HG03571 (cell line): ENCODE data around the gene OR5K1.

Source experiments
- ATAC-seq: cut with Tn5 transposase; IDR thresholded peaks from one replicate; pipeline ENCODE4 v1.9.1; 2021; ENCODE audit not compliant: unreplicated experiment

The OR5K1 gene

DNA sequence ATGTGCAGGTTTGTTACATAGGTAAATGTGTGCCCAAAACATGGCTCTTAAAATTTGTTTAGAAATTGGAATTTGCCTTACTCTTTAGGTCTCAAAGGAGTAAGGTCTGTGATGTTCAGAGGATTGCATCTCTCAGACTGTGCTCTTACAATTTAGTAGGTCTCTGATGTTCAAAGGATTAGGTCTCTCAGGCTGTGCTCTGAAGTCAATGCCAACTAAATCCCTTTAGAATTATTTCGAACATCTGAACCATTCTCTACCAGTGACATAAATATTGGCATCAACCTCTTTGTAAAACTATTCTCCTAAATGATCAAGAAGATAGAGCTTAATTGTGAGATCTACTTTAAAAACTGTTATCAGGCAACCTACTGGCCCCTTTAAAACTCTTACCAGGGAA lies at the start of gene OR5K1:
Gene OR5K1 (plus strand): TSS at position 301 of the 400 bp plus-strand sequence. CDS start 6,376 bp downstream, outside the sequence.
- no peak for ATAC-seq

DNA sequence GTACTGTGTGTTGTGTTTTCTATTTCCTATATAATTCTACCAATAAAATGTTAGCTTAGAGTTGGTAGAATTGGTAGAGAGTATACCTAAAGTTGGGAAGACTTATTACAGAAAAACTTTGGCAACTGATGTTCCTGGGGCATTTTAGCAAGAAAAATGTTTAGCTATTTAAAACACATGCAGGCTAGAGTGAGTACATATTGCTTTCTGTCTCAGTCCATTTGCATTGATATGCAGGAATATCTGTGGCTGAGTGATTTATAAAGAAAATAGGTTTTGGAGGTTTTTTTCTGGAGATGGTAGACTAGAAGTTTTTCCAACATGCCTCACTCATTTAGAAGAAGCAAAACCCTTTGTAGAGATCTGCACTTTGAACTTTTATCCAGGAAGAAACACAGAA lies 30.4 kb upstream of the OR5K1 start:
- no peak for ATAC-seq

DNA sequence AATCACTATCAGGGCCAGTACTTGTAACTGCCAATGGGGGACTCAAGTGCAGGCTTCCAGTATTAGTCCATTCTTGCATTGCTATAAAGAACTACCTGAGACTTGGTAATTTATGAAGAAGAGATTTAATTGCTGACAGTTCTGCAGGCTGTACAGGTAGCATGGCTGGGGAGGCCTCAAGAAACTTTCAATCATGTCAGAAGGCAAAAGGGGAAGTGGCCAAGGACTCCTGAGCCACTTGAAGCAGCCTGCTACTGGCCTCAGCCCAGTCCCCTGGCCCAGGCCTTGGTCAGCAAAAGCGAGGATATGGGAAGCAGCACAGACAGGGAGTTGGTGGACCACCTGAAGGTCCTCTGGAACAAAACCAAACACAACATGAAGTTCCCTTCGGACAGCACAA lies 29.2 kb upstream of the OR5K1 start:
- ATAC-seq, result no peak

DNA sequence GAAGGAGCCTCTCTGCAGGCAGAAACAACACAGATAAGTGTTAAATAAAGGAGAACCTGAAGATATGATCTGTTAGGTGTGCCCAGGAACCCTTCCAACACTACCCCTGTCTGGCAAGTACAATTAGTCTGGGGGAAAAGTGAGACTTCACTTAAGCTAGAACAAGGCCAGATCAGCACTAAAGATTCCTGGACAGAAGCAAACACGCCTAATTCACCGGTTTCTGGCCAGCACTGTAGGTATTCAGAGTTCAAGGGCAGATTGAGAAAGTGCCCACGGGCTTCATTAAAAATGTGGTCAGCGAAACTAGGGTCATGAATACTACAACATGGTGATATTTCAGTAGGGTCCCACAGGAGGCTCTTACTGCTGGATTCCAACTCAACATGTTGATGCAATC lies 28.6 kb upstream of the OR5K1 start:
- no peak for ATAC-seq

DNA sequence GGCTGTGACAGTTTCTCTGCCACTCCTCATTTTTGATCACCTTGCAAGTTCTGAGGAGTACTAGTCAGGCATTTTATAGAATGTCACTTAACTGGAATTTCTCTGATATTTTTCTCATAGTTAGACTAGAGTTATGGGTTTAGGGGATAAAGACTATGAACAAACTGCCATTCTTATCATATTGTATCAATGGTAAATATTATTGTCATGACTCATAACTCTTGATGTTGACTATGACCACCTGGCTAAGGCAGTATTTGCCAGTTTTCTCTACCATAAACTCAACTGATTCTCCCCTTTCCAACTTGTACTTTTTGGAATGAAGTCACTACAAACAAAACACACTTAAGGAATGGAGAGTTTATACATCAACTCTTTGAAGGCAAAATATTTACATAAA lies 22.7 kb upstream of the OR5K1 start:
- ATAC-seq, result no peak

DNA sequence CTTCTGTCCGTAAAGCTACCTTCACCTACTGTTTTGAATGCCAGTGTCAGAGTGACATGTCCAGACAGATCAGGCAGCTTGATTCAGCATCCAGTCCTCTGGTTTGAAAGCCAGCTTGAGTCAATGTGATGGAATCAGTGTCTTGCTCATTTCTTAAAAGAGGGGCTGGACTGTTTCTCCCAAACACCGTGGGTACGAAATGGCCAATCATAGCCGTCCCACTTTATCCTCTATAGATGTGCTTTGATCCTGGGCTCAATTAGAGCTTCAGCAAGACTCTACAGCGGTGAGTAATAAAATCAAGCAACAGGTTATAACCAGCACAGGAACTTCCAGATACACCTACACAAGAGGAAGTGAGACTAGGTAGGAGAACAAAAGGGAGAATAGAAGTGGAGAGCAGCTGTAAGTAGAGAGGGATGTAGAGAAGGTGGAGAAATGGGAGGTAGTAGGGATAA lies 17.0 kb upstream of the OR5K1 start:
- ATAC-seq, result peak; percentile 83

DNA sequence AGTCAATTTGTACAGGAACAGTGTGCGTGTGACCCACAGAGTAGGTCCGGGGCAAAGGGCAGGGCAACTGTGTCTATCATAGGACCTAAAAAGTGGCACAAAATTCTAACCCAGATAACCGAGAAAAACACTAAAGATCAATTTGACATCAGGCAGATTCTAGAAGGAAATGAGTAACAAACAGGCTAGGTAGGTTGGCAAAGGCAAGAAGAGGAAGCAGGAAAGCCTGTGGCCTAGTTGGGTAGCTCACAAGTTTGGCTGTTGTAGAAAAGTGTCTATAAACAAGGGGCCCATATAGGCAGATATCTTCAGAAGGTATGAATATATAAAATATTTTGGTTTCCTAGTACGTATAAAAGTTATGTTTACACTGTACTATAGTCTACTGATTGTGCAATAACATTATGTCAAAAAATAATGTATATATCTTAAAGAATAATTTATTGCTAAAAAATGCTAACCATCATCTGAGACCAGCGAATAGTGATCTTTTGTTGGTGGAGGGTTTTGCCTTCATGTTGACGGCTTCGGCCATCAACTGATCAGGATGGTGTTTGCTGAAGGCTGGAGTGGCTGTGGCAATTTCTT lies 13.3 kb upstream of the OR5K1 start:
- no peak for ATAC-seq

DNA sequence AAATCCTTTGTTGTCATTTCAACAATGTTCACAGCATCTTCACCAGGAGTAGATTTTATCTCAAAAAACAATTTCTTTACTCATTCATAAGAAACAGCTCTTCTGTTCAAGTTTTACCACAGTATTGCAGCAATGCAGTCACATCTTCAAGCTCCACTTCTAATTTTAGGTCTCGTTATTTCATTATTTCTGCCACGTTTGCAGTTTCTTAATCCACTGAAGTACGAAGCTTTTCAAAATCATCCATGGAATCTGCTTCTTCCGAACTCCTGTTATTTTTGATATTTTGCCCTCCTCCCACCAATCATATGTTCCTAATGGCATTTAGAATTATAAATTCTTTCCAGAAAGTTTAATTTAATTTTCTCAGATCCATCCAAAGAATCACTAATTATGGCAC lies 12.6 kb upstream of the OR5K1 start:
- ATAC-seq, result no peak

DNA sequence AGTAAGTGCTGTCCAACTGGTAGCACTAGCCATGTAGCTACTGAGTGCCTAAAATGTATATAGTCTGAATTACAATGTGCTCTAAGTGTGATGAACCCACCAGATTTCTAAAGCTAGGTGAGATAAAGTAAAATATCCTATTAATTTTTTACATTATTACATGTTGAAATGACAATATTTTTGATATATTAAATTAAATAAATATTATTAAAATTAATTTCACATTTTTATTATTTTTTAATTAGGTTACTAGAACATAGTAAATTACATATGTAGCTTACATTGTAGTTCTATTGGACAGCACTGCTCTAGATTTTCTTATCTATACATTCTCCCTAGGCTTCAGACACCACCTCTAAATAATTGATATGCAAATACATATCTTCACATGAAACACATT lies 9.2 kb upstream of the OR5K1 start:
- no peak for ATAC-seq

DNA sequence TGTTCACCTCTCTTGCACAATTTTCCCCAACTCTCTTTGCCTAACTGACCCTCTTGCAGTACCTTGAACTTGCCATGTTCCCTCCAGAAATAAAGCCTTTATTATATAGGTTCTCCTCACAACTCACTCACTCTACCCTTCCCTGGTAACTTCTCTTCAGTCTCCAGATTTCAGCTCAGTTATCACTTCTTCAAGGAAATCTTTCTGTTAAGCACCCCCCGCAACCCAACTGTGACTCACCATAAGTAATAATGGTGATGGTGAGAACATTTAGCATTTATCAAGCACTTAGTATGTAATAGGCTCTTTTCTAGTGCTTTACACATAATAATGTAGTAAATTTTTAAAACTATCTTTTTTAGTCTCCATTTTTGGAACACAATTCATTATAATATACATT lies 8.1 kb upstream of the OR5K1 start:
- ATAC-seq, result no peak

DNA sequence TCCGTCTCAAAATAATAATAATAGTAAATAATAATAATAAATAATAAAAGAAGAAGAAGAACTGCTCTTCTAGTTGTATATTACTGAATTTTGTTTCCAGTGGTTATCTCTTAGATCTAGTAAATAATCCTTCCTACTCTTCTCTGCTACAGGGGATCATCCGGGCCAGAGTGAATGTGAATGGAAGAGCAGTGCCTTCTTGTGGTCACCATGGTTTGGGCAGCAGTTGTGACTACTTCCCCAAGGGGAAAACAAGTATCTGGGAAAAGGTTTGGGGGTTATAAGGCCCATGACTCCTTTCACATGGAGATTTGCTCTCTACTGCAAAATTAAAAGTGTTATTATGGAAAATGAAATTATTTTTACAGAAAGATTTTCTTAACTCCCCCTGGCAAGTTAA lies 5.5 kb upstream of the OR5K1 start:
- ATAC-seq, result no peak

DNA sequence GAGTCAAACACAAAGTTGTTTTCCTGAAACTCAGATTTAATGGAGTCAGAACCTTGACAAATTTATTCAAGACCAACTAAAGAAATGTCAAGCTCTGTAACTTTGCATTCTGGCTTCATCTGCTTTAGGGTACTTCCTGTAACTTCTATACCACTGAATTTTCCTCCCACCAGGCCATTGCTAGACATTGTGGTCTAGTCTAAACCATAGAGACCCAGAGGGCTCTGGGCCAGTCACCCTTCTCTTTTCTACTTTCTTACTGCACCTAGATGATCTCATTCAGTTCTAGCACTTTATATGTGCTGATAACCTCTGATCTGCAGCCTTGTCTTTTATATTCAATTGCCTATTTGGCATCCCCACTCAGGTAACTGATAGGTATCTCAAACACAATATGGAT lies 2.8 kb upstream of the OR5K1 start:
- no peak for ATAC-seq

DNA sequence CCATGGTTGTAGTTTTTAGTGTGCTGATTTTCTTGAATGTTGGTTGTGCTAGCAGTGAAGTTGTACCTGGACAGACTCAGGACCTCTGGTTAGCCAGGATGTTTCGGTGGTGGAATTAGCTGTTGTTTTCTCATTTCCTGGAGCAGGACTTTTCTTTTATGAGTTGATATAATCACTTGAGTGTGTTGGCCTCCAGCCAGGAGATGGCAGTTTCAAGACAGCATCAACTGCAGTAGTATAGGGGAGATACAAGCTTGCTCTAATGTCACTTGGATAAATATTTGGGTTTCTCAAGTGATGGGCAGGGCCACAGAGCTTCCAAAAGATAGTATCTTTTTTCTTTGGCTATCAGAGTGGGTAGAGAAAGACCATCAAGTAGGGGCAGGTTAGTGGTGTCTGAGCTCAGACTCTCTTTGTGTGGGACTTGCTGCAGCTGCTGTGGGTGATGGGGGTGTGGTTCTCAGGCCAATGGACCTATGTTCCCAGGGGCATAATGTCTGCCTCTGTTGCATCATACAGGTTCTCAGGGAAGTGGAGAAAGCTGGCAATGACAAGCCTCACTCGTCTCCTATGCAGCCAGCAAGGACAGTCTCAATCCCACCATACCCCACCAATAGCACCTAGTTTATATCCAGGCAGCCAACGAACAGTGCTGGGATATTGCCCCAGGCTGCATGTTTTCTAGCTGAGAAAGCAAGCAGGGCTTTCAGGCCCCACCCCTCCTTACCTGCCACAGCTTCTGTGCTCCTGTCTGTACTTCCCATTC lies 19.9 kb downstream of the OR5K1 start:
- ATAC-seq, result no peak

DNA sequence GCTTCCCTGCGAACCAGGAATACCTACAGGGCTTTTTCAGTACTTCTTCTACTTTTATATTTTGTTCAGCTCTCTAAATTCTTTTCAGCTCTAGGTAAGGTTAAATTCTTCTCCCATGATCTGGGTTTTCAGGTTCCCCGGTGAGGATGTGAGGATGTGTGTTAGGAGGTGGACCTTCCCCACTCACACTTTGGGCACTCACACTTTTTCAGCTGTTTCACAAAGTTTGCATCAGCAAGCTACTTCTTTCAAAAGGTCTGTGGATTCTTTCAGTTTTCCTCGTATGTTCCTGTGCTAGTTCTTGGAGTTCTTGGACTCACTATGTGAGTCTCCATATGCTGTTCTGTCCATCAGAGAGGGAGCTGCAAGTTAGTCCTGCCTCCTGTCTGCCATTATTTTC lies 20.6 kb downstream of the OR5K1 start:
- ATAC-seq, result no peak

DNA sequence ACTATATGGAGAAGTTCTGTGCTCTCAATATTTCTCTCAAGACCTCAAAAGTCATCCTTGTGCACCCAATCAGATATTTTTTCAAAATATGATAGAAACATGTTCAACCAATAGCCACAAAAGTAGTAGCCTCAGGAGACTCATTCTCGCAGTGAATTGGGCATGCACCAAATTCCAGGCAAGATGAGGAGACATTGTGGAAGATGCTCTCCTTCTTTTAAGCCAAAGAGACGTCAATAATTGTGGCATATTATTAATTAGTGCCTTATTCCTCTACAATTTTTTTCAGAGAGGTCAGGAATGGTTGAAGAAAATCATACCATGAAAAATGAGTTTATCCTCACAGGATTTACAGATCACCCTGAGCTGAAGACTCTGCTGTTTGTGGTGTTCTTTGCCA lies 34.4 kb downstream of the OR5K1 start, which contains the start of gene OR5K2:
Gene OR5K2 (plus strand): TSS at position 301 of the 400 bp plus-strand sequence. CDS start 0 bp downstream, at position 301.
- no peak for ATAC-seq

DNA sequence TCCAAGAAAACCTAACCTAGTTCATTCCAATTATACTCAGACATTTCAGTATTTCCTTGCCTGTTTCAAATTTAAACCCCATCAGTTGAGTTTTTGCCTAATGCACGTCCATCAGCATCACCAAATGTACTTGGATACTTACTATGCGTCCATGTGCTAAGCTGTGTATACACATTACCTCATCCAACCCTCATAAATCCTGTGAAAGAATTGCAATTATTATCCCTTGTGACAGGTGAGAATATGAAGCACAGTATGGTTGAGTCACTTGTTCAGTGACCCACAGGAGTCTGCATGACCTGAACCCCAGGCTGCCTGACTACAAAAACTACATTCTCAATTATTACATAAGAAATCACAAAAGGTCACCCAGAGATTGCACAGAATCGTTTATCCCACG lies 37.0 kb downstream of the OR5K1 start:
- ATAC-seq, result no peak

DNA sequence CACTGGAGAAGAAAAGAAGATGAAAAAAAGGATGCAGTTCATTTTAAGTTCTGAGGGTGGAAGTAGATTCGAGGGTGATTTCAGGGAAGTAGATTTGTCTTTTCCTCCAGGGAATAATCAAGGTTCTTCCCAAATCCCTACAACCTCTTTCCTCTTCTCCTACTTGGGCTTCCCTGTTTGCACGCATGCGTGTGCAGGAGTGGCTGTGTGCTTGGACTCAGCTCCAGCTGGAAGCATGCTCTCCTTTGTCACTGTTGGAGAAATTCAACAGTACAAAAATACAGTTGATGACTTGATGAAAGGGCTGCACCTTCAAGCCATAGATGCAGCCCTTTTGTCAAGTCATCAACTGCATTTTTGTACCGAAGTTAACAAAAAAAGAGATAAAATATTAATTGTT lies 38.3 kb downstream of the OR5K1 start:
- no peak for ATAC-seq

DNA sequence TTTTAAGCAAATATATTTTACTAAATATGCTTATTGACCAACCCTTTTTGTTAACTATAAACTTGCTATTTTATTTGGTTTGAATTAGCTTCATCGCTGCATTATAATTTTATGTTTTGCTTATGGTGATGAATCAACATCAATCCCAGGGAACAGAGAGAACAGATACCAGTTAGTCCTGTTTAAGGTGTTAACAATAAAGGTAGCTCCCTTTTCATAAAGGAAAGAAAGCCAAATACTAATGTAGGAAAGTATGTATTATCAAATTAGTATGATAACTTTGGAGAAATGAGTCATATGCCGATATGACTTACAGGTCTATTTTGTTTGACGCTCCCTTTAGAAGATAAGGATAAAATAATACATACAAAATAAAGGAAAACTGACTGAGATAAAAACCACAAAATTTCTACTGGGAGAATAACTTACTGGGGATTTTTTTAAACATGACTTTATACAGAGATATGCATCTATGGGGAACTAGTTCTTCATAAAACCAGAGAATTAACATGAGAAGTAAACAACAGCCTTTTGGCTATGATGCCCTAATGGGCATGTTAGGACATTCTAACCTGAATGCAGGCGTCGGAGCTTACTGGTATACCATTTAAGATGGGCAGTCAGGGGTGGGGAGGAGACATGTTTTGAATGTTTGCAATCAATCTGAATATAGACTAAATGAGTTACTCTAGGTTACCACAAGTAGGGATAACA lies 39.0 kb downstream of the OR5K1 start:
- ATAC-seq, result no peak

DNA sequence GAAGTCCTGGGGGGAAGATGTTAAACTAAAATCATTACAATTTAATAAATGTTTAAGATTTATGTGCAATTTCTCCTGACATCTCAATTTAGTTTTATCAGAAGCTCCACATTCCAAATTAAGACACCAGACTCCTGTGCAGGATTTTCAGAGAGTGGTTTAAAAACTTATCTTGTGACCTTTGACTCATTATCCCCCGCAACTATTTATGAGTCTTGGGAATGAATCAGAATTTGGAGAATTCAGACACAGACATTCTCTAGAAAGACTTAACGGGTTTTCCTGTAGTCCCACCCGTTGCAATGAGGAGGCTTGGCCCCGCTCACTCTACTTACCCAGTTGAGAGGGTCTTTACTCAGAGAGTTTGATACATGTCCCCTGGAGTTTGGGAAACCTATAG lies 41.5 kb downstream of the OR5K1 start:
- ATAC-seq, result no peak

DNA sequence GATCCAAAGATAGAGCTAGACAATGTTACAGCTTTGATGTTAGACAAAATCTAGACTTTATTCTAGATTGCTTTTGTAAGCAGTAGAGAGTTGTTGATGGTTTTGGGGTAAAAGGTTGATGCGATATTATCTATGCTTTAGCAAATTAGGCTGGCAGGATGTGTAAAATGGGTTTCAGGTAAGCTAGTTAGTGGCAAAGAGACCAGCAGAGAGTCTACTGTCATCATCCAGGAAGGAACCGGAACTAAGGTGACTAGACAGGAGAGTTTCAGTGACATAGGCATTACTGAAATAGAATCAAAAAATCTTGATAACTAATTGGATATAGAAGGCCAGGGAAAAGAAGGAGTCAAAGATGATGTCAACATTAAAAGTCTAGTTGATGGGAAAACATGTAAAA lies 45.6 kb downstream of the OR5K1 start:
- ATAC-seq, result no peak

DNA sequence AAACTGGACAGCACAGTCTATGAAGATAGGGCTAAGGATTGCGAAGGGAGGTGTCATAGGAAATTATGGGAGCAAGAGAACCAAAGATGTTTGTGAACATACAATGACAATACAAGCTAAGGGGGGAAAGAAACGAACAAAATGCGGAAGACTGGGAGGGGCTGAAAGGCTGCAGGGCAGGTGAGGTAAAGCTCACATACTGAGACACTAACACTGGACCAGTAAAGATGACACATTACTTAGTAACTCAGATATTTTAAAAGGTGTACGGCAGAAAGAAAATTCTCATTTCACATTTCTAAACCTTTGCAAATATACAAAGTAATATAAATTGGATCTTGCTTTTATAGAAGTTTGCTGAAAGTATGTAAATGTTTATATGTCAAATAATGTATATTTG lies 49.6 kb downstream of the OR5K1 start:
- ATAC-seq, result no peak

DNA sequence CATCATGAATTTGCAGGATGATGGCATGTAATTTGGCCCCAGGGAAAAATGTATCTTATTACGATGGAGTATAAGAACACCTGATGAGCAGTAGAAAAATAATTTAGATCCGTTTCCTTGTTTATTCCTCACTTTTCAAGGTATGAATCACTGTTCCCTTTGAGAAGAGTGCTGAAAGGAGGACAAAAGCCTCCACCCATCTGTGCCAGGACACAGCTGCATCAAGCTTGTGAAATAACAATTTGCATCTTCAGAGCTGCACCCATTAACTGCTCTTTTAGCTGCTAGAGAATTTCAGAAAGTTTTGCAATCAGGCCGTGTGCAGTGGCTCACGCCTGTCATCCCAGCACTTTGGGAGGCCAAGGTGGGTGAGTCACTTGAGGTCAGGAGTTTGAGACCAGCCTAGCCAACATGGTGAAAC lies 50.1 kb downstream of the OR5K1 start:
- no peak for ATAC-seq
